Measurements from ENCODE around the gene ACAT2. TPM values are rescaled to one million over a fixed set of nuclear protein-coding genes. Genes with fewer than 3 reads are reported as not detected.
A peak's percentile ranks its signal among the peaks of the same experiment; 100 is the strongest.
"Not testable (repeated sequence)": the region's sequence is repeated elsewhere in the genome, so short reads cannot be mapped to it uniquely, and the experiment has no call there.

Gene ACAT2
- total RNA-seq, 1 experiment from 2014 or later: 12.7 TPM

DNA sequence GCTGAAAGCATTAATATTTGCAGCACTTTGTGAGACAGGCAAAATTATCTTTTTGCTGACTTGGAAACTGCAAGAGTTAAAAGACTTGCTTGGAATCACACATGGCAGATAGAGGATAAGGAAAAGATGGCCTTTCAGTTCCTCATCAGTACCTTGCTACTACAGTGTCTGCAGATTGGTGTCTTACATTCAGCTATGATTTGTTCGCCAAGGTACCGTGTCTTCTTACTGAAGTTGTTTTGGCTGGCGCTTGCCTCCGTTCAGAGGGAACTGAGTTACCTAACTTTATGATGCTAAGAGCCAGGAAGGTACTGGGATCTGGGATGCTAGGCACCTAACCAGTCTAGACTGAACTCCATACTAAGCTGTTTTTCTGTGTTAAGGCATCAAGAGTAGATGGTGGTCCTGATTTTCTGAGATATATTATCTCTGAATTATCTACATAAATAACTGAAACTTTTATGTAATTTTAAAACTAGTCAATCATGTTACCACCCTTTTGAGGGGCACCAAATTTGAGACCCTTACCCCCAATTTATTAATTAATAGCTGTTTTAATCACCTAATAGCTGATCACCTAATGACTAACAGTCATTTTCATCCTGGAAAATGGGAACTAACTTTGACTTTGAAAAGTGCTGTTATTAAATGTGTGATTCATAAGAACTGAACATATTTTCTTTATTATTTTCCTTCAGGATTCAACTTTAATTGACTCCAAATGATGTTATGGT, 32.1 kb upstream of the ACAT2 start:
- no peak for DNase-seq (ENCODE audit: extremely low read depth, low read depth)

DNA sequence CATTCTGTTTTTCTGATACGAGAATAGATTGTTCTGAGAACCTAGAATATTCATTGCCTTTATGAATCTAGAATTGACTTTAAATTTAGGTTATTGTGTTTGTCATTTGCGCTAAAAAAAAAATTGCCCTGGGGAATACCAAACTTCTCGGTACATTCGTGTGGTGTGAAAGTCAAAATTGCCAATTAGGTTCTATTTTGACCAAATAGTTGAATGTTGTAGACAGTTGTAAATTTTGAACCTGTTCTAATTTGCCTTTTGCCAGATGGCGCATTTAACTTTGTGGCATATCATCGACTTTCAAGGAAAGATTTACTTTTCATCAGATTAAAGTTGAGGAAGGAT, 31.5 kb upstream of the ACAT2 start:
- no peak for DNase-seq (ENCODE audit: extremely low read depth, low read depth)

DNA sequence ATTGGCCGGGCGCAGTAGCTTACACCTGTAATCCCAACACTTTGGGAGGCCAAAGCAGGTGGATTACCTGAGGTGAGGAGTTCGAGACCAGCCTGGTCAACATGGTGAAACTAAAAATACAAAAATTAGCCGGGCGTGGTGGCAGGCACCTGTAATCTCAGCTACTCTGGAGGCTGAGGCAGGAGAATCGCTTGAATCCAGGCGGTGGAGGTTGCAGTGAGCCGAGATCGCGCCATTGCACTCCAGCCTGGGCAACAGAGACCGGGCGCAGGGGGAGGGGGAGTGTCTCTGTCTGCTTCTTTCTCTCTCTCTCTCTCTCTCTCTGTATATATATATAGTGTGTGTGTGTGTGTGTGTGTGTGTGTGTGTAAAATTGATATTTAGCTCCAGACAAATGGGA, 29.3 kb upstream of the ACAT2 start:
- not testable (repeated sequence) for DNase-seq (ENCODE audit: extremely low read depth, low read depth)

DNA sequence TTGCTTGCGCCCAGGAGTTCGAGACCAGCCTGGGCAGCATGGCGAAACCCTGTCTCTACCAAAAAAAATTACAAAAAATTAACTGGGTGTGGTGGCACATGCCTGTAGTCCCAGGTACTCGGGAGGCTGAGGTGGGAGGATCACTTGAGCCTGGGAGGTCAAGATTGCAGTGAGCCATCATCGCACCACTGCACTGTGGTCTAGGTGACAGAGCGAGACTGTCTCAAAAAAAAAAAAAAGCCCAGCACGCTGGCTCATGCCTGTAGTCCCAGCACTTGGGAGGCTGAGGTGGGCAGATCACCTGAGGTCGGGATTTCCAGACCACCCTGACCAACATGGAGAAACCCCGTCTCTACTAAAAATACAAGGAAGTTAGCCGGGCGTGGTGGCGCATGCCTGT, 28.4 kb upstream of the ACAT2 start:
- not testable (repeated sequence) for DNase-seq (ENCODE audit: extremely low read depth, low read depth)

DNA sequence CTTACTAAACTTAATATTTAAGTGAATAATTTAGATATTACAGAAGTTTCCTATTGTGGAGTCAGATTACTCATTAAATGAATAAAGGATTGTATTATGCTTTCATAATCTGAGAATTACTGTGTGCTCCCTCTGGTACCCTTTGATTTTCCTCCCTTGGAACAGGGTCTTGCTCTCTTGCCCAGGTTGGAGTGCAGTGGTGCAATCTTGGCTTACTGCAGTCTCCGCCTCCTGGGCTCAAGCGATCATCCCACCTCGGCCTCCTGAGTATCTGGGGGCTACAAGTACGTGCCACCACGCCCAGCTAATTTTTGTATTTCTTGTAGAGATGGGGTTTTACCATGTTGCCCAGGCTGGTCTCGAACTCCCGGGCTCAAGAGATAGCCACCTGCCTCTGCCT, 24.9 kb upstream of the ACAT2 start:
- no peak for DNase-seq (ENCODE audit: extremely low read depth, low read depth)

DNA sequence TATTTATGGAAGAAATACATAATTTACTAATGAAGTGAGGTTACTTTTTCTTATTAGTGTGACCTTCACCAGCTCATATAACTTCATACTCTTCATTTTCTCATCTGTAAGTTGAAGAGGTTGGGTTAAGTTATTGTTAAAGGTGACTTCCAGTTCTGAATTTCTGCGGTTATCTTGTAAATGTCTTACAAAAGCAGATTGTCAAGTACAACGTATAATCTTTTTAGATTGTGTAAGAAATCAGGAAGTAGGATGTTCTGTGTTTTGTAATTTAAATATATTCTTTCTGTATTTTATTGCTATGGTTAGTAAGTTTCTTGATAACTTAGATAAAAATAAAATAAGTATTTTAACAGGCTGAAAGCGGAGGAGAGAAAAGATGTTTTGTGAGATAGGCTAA, 22.5 kb upstream of the ACAT2 start:
- no peak for DNase-seq (ENCODE audit: extremely low read depth, low read depth)

DNA sequence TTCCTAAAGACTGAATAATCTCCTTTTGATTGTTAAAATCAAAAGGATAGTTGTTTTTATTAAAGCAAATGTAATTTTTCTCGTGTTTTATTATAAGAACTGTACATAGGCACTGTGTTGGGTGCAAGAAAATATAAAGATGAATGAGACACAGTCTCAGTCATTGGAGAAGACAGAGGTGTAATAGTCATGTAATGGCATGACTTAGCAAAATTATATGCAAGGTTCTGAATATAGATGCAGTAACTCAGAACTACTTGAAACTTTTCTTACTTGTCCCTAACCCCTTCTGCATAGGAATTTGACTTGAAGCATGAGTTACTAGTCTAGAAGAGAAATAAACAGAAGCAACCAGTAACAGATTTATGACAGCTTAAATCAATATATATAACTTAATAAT, 19.7 kb upstream of the ACAT2 start:
- DNase-seq (ENCODE audit: extremely low read depth, low read depth): peak; percentile 17

DNA sequence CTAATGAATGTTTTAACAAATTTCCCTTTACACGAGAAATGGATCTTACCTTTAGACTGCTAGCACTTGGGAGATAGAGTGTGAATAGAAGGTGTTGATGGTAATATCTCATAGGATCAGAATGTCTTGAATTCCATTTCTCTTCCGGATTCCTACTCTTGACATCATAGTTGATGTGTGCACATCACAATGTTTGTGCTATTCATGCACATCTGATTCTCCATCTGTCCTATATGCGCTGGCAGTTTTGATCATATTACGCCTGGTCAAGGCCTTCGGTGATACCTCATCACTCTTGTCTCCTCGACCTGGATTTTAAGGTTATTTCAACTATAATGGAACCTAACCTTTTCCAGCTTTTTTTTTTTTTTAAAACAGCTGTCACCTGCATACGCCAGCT, 16.8 kb upstream of the ACAT2 start:
- no peak for DNase-seq (ENCODE audit: extremely low read depth, low read depth)

DNA sequence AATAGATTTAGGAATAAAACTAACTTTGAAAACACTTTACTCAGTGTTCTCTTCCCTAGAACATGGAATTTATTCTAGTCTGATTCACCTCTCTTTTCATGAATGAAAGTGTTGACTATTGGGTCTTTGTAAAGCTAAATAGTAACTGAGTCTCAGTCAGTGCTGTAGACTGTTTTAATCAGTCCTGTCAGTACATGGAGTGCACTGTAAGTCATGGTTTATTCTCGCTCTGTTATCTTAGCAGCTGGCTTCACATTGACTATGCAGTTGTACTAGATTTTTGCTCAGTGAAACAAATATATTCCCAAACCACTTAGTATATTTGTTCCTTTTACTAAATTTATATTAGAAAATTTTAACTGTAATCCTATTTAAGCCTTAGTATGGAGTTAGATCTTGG, 15.1 kb upstream of the ACAT2 start:
- no peak for DNase-seq (ENCODE audit: extremely low read depth, low read depth)

DNA sequence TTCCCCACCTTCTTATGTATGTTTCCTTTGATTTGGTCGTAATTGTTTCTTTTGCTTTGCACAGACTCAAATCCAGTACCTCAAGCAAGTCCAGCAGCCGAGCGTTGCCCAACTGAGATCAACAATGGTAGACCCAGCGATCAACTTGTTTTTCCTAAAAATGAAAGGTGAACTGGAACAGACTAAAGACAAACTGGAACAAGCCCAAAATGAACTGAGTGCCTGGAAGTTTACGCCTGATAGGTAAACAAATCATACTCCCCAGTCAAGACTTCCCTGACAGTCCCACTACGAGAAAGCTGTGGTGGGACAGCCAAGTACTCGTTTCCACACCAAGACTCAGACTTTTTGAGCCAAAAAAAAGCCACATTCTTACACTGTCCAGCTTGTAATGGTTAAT, 13.7 kb upstream of the ACAT2 start:
- DNase-seq (ENCODE audit: extremely low read depth, low read depth): not testable (repeated sequence)

DNA sequence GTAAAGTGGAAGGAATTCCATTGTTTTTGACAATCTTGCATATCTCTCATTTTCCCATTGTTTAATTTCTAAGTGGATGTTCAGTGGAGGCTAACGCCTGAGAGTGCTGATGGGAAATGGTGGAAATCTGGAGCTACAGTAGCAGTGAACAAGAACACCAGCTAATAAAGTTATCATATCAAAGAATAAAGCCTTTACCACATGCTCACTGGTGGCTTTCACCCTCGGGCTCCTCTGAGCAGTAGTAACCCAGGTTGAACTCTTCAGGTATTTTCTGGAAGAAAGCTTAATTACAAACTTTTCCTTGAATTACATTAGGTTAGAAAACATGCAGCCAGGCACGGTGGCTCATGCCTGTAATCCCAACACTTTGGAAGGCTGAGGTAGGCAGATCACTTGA, 10.4 kb upstream of the ACAT2 start:
- DNase-seq (ENCODE audit: extremely low read depth, low read depth): no peak

DNA sequence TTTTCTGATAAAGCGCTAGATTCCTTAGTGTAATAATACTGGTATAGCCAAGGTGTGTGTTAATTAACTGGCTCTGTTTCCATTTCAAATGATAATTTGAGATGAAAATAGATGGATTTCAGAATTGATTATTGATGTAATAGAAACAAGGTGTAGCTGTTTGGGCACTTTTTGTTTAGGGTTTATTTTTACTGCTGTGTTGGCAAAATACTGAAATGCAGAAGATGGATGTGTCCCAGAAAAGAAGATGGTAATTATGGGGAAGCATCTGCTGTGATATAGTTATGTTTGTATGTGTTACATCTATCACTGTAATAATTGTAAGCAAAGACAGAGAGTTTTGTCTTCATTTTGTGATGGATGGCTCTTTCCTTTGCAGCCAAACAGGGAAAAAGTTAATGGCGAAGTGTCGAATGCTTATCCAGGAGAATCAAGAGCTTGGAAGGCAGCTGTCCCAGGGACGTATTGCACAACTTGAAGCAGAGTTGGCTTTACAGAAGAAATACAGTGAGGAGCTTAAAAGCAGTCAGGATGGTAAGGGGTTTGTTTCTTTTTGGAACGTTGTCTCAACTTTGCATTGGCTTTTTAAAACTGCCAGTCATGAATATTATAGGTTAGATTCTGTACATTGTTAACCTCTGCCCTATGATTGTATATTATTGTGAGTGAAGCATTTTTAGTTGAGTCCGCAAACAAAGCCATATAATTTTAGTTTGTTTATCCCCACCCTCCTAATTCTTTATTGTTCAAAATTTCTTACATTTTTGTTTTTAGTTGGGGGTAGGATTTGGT, 8.6 kb upstream of the ACAT2 start:
- DNase-seq (ENCODE audit: extremely low read depth, low read depth): no peak

DNA sequence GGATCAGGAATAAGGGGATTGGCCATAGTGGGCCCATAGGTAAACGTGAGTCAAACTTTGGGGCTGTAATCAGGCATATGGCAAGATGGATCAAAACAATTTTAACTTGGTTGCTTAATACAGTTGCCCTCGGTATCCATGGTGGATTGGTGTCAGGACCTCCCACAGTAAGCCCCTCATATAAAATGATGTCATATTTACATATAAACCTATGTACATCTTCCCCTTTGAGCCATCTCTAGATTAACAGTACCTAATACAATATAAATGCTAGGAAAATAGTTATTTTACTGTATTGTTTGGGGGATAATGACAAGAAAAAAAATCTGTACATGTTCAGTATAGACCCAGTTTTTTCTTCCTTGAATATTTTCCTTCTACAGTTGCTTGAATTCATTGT, 7.4 kb upstream of the ACAT2 start:
- no peak for DNase-seq (ENCODE audit: extremely low read depth, low read depth)

DNA sequence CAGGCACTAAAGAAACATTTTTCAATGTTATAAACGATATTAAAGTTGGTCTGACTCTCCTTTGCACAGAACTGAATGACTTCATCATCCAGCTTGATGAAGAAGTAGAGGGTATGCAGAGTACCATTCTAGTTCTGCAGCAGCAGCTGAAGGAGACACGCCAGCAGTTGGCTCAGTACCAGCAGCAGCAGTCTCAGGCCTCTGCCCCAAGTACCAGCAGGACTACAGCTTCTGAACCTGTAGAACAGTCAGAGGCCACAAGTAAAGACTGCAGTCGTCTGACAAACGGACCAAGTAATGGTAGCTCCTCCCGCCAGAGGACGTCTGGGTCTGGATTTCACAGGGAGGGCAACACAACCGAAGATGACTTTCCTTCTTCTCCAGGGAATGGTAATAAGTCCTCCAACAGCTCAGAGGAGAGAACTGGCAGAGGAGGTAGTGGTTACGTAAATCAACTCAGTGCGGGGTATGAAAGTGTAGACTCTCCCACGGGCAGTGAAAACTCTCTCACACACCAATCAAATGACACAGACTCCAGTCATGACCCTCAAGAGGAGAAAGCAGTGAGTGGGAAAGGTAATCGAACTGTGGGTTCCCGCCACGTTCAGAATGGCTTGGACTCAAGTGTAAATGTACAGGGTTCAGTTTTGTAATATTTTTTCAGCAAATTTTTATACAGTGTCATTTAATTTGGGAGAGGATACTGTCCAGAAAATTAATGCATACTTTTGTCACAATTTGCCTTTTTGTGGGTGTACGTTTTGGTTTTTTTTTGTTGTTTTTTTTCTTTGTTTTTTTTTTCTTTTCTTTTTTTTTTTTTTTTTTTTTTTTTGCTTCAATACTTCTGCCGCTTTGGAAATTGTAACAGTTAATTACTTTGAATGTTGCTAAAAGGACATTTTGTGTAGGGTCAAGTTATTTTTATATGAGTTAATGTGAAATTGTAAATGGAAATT, 6.6 kb upstream of the ACAT2 start:
- DNase-seq (ENCODE audit: extremely low read depth, low read depth): no peak

DNA sequence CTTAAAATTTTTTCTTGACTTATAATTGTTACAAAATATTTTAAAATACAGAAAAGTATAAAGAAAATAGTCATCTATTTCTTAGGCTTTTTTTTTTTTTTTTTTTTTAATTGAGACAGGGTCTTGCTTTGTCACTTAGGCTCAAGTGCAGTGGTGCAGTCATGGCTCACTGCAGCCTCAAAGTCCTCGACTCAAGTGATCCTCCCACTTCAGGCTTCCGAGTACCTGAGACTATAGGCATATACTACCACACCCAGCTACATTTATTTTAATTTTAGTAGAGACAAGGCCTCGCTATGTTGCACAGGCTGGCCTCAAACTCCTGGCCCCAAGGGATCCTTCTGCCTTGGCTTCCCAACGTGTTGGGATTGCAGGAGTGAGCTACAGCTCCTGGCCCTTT, 5.3 kb upstream of the ACAT2 start:
- DNase-seq (ENCODE audit: extremely low read depth, low read depth): no peak

DNA sequence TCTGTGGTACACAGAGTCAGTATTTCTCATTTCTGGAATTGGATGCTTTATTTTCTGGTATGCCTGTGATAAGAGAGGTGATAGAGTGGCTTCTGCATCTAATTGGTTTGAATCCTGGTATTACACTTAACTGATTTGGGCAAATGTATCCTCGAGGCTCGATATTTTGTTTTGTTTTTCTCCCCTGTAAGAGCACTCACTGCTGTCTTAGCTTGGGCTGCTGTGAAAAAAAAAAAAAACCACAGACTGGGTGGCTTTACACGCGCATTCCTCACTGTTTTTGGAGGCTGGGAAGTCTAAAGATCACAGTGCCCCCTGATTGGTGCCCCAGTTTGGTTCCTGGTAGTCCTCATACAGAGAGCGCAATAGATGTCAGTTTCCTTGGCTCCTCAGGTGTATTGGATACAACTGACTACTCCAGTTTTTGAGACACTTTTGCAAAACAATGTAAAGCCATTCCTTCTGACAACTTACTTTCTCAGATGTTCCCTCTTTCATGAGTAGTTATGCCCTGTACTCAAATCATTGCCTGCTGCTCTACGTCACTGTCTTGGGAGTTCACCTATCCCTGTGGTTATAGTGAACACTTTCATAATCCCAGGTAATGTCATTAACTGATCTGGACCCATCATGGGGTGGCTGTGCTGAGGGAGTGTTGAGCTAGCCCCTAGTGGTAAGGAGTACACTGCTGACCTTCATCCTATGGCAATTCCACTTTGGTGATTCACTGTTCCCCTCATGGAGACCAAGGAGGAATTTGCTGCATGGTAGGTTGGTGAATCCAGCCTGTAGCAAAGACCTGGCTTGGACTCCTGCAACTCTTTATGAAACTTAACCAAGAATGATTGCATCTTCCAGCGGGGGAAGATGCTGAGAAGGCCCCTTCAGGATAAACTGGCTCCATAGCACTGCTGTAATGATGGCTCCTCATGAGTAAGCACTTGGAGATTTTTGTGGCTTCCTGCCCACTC, 3.5 kb upstream of the ACAT2 start:
- no peak for DNase-seq (ENCODE audit: extremely low read depth, low read depth)

DNA sequence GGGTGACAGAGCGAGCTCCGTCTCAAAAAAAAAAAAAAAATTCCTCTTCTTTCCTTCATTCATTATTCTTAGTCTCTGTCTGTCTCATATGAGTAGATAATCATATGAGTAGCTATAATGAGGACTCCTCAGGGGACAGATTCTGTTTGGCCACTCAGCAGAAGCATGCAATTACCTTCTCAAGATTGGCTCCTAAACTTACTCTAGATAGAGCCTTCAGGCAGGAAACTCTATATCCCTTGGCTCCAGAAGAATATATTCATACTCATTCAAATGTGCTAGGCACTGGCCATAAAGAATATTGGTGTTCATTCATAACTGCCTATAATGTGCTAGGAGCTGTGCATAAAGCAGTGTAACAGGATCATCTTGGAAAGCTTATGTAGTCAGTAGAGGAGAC, 2.2 kb upstream of the ACAT2 start:
- no peak for DNase-seq (ENCODE audit: extremely low read depth, low read depth)

DNA sequence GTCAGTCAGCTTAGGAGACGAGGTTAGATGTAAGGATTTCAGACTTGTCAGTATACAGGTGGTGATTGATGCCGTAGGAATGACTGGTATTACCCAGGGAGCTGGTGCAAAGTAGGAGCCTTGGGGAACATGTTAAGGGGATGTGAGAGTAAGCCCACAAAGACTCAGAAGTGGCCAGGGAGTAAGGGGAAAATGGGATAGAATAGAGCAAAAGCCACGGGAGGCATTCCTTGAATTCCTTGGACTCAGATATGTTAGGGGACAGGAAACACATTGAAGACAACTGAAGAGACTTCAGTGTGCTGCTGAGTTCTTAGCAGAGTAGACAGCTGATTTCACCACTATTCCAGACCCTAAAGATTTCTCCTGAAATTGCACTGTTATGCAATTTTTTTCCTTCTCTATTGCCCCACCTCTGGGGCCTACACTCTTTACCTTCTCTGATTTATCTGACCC, 1.2 kb upstream of the ACAT2 start:
- no peak for DNase-seq (ENCODE audit: extremely low read depth, low read depth)

DNA sequence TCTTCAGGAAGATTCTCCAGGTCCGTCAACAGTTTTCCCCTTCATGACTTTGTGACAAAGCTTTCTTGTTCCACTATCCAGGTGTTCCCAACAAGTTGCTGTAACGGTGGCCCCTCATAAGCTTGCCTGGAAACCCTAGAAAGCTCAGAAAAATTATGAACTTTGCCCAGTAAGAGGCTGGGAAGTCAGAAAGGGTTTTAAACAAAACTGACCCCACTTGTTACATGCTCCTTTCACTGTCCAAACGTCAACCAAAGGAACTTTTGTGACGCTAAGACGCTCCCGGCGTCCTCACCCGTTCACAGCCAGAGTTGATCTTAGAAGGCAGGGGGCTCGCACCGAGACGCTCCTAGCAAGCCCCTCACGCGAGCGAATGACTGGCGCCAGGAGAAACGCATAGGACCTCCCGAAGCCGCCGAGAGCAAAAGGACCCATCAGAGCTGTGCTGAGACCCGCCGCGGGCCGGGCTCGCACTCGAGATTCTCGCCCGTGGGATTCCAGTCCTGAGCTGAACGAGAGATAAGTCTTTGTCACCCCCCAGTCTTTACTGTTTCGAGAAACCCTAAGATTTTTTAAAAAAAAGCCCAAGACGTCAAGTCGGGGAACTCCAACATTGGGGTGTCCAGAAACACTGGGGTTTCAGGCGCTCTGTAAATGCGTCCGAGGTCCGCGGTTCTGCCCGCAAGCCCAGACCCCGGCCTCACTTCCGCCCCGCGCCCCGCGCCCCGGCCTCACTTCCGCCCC, 544 bp upstream of the ACAT2 start:
- DNase-seq (ENCODE audit: extremely low read depth, low read depth): no peak

All from NCI-H460 (cell line).